Mammary epithelial cell (primary cell): Measurements from ENCODE around the gene ZBTB25.

Experiments used
- CTCF ChIP-seq, 2 donors: IDR thresholded peaks in 1 of 2; conservative IDR thresholded peaks in 1 of 2; 2 replicates each; pipeline ENCODE4 v1.5.1; 2011 to 2012; ENCODE audit warnings: inconsistent platforms in 2 of 2, low read length in 2 of 2, mild to moderate bottlenecking in 2 of 2, control low read depth in 1 of 2, low read depth in 1 of 2; ENCODE audit not compliant: insufficient read depth in 1 of 2; ENCODE audit errors: extremely low read depth in 1 of 2
- EZH2 ChIP-seq: IDR thresholded peaks from 2 replicates; pipeline ENCODE4 v1.6.1; 2012; ENCODE audit warnings: low read length, inconsistent platforms, borderline replicate concordance

DNA sequence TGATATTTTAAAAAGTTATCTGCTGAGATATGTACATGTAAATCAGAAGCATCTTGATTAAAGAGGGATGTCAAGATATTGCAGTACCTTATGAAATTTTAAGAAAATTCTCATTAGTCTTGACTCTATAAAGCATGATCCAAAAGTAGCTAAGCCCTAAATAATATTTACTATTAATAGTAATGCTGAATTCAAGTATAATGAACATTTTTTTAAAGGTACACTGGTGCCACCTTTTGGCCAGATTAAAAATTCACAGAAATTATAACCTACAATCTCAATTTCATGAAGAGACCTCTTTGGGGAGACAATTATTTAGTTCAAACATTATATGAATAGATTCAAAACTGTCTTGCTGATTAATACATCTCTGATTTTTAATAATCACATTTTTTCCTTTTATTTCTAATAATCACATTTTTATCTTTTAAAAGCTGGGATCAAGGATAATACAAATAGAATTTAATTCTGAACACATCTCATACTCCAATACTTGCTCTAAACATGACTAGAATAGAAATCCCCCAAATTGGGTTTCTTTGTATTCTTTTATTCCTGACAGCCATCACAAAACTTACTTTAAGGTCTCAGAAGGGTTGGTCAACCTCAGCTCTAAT is 24.9 kb downstream of the ZBTB25 start:
- TF ChIP-seq CTCF (conservative IDR thresholded peaks at IDR 0.05 in 1 of 2, IDR thresholded peaks at IDR 0.05 in 1 of 2; ENCODE audit: extremely low read depth in 1 of 2, insufficient read depth in 1 of 2, low read depth in 1 of 2, low read length in 2 of 2) (peak; percentile 25 to 34), EZH2 (no peak)
